HG02571 (cell line): Measurements from ENCODE around the gene FBXO48.

ENCODE experiments used
- ATAC-seq: cut with Tn5 transposase; IDR thresholded peaks from one replicate; pipeline ENCODE4 v1.9.1; 2021; ENCODE audit warnings: mild to moderate bottlenecking, moderate library complexity; ENCODE audit not compliant: unreplicated experiment

Gene FBXO48

DNA sequence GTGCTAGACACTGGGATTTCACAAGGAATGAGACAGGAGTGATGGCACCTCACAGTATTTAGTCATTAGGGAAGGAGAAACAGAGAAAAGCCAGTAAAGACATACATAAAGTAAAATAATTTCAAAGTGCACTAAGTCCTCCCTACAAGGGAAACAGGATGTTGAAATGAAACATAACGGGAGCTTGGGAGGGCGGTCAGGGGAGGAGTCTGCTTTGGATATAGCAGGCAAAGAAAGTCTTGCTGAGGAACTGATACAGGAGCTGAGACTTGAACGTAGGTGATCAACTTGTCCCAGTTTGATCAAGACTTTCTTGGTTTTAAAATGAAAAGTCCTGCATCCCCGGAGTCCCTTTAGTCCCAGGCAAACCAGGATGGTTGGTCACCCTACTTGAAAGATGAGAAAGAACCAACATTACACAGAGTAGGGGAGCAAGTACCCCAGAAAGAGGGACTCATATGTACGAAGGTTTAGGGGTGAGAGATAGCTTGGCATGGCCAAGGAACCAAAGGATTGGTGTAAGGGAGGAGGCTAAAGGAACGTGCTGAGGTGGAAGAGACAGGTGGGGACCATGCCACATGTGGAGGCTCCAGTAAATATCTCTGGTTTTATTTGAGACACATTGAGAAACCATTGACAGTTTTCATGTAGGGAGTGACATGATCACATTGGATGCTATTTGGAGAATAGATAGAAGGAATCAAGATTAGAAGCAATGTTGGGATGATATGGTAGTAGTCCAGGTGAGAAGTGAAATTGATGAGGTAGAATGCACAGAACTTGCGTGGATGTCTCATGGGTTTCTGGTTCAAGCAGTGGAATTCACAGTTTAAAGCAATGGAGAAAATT, 28.4 kb downstream of the FBXO48 start:
- no peak for ATAC-seq

DNA sequence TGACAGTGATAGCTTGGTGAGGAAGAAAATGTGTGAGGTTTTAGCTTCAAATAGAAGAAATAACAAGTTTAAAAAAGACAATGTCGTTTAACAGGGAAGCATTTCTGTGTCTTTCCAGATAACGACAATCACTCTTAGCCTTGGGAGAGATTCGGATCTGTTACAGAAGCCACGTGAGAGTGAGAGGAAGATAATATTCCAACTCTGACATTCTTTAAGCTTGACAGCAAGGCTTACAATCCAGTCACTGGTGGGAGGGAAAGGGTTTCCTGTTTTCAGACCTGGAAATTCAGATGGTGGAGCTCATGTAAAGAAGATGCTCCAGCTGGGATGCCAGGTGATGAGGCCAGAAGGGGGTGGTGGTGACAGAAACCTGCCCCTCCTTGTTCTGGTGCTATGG, 30.8 kb downstream of the FBXO48 start:
- ATAC-seq = no peak

DNA sequence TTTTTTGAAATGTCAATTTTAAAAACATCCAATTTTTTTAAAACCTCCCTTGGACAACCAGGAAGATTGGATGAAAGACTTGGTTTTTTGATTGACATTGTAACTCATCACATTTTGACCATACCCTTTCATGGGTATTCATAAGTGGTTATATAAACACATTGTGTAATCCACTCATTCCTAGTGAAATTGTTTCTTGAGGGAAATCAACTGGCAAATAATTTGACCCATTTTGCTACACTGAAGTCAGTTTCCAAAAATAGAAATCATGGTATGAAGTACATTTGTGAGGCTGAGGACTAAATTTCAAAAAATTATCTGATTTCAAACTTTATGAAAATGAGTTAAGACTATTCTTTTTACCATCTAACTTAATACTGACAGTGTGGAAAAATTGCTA, 31.5 kb downstream of the FBXO48 start:
- ATAC-seq = no peak

DNA sequence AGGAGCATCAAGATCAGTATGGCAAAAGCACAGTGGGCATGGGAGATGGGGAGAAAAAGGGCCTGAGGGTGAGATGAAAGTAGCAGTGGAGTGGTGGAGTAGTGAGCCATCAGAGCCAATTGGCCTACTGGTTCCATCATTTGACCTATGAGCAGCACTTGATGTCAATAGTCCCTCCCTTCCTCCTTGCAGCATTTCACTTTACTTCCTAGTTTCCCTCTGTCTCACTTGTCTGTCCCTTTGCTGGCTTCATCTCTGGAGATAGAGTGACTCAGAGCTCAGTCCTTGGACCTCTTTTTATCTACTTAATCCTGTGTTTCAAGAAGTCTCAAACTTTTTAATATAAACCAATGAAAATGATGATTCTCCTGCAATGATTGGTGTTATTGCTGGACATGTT, 32.1 kb downstream of the FBXO48 start:
- no peak for ATAC-seq

DNA sequence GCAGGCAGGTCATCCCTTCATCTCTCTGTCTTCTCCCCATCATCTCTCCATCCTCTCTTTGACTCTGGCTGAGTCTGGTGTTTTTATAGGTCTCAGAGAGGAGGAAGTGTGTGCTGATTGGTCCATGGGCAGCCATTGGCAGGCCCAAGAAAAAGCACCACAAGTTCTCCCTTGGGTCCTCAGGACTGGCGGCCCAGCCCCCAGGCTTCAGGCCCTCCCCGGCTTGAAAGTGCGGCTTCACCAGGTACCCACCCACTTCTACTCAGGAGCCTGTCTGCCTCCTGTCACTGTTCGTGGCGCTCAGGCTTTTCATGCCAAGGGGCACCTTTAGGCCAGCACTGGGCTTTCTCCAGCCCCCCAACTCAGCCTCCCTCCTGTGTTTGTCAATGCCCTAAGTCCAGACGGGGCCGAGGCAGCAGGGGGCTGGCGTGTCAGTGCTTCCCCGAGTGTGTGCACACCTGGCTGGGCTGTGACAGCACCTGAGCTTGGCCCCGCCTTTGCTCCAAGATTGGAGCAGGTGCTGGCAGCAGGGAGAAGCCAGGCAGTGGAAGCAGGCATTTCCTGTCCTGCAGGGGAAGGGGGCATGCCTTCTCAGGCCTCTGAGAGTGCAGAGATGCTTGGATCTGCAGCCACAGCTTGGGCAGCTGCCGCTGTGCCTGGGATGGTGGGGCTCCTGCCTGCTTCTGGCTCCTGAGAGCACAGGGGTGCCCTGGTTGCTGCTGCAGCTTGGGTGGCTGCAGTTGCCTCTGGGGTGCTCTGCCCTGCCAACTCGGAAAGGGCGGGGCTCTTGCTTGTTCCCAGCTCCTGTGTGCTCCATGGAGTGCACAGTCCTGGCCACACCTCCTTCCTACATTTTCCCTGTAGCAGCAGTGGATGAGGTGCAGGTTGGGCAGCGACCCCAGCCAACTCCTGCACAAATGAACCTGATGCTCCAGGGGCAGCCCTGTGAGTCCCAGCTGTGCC, 34.1 kb downstream of the FBXO48 start:
- ATAC-seq = no peak

DNA sequence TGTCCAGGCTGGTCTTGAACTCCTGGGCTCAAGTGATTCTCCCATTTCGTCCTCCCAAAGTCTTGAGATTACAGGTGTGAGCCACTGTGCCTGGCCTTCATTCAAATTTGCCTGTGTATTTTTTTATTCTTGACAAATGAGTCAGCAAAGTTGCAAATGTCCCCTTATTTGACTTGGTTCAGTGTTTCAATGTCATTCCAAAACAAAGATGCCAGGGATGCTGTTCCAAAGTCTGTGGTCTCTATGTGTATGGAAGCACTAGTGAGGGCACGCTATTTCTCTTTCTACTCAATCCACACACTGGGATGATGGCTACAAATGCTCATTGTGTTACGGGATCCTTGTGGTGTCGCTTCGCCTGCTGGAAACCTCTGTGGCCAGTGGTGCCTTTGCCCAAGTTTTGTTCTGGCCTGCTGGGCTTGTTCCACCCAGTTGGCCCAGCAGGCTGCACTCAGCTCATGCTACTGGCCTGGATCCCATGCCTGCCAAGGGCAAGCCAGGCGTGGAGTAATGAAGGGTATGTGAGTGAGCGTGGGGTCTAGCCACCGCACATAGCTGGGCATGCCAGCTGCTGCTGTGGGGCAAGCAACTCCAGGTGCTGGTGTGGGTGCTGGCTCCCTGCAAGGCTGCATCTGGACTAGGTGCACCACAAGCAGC, 35.6 kb downstream of the FBXO48 start:
- ATAC-seq = no peak

DNA sequence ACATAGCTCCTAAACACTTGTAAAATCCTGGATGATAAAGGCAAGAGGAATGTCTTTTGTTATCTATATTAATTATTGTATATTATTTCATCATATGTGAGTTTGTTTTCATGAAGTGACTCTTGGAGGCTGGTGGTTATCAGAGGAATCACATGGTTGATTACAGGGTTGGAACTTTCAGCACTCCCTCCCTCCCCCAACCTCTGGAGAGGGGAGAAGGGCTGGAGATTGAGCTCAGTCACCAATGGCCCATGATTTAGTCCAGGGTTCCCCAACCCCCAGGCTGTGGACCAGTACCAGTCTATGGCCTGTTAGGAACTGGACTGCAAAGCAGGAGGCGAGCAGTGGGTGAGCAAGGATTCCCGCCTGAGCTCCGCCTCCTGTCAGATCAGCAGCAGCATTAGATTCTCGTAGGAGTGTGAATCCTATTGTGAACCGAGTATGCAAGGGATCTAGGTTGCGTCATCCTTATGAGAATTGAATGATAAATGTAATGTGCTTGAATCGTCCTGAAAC, 37.7 kb downstream of the FBXO48 start:
- ATAC-seq = no peak

DNA sequence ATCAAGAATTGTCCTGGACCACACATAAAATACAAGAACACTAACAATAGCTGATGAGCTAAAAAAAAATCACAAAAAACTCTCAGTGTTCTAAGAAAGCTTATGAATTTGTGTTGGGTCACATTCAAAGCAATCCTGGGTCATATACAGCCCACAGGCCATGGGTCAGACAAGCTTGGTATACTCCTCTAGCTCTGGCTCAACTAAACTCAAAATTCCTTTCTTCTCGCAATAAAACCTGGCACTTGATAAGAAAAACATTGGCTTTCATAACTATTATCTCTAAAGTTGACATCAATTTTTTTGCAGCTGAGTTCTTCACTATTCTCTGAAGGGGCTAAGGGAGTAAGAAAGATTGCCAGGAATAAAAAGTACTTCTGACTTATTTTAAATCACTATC, 38.3 kb downstream of the FBXO48 start:
- no peak for ATAC-seq

DNA sequence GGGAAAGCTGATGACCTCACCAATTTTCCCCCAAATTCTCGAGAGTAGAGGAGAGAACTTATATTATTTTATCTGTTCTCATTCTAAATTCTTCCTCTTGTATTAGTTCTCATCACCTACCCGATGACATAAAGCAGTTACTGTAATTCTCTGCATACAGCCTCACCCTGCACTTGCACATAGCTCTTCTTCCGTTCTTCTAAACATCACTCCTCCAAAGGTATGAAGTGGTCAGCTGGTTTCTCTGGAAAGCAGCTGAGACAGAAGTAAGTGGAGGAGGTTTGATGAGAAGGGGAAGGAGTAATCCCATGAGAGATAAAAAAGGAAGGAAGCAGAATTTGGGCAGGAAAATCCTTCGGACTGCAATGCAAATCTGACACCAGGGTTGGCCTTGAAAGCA, 39.0 kb downstream of the FBXO48 start:
- ATAC-seq = no peak

DNA sequence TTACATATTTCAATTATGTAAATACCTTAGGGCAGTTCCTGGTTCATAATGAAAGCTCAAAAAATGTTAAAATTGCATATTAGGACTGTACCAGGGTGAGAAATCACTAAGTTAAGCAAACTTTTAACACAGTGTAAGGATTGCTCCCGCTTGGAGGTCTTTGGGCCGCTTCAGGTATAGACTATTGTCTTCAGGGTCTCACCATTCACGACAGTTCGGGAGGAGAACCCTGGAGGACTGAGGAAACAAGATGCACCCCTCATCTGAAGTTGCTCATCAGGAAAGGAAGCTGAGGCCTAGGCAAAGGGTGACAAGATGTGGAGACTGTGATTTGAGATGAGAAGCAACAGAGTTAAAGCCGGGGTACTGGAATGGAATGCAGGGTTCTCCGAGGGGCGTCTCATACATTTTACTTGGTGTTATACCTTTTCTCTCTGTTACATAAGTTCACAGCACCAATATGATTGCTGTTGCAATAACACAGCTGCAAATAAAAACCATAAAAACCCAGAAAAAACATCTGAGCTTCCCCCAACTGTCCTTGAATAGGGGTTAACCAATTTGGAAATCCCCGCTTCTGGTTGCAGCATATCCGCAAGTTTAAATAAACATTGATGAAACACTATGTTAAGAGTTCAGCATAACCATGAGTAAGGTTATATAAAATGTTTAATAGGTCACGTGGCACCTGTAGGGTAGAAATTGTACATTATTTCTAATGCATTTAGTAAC, 40.1 kb downstream of the FBXO48 start:
- peak; percentile 35 for ATAC-seq

DNA sequence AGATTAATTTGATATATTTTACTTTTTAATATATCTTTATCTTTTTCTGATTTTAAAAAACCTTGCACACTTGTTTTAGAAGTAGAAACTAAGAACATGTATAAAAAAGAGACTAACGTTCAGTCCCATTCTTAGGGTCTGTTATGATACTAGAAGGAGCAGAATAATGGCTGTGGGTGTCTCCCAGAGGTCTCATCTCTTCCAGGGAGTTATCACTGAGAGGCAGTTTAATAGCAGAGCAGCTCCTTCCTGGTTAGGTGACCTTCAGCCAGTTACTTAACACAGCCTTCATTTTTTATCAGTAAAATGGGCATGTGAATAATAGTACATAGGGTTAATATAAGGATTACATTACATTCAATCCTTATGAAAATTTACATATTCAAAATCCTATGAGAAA, 40.6 kb downstream of the FBXO48 start:
- ATAC-seq = no peak

DNA sequence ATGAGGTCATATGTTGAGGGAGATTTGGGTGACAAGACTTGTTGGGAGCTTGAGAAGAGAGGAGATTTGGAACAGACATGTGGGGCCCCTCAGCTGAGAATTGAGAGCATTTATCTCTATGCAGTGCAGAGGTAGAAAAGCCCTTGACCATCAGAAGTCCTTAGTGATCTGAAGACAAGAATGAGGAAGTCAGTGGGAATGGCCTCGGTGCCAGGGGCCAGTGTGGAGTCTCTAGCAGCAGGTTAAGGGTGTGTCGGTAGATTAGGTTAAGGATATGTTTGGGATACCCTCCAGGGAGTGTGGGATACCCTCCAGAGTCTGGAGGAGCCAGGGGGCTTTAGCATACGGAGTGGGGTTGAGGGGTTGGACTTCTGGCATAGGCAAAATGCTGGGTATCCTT, 41.6 kb downstream of the FBXO48 start:
- no peak for ATAC-seq

DNA sequence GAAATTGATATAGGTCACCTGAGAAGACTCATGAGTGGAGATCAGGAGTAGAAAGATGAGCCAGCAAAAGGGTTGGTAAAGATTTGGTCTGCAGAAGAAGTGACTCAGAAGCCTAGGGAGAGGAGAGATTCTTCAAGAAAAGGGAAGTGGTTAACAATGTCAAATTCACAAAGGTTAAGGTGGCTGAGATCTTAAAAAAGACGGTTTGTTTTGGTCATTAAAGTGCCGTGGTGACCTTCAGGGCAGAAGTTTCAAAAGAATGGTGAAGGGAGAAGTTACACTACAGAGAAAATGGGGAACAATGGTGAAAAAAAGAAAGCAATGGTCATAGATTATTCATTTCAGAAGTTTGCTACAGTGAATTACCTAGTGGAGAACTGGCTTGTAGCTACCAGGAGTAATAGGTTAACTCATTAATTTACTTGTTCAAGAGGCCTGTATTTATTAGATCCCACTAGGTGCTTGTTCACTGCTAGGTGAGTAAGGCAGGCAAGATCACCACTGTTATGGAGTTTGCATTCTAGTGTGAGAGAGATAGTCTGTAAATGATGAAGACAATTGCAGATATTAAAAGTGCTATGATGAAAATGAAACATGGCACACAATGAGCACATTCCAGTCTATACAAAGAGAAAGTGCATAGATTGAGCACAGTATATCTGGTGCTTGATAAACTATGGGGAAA, 43.0 kb downstream of the FBXO48 start:
- peak; percentile 73 for ATAC-seq

DNA sequence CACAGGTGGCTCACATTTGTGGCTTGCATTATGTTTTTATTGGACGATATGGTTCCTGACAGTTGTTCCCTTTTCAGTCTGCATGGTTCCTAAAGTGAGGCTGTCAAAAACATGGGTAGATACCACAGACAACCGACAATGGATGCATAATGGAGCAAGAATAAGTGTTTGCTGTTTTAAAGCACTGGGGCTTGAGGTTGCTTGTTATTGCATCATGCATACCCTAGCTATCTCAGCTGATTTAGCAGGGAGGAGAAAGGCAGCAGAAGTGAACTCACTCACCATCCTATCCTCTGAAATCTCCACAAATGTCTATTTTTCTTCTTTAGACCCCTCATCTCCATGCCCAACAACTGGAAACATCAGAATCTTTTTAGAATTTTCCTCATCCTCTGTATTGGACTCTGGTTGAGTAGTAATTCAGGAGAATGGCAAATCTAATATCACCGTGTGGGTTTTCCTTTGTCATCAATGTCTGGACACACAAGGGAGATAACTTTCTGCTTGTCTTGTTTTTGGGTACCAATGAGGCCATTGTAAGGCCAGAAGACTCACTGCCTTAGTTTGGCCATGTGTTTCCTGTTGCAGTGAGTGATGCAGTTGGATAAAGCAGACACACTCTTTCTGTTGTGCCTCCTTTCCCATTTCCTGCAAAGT, 46.7 kb downstream of the FBXO48 start:
- no peak for ATAC-seq

DNA sequence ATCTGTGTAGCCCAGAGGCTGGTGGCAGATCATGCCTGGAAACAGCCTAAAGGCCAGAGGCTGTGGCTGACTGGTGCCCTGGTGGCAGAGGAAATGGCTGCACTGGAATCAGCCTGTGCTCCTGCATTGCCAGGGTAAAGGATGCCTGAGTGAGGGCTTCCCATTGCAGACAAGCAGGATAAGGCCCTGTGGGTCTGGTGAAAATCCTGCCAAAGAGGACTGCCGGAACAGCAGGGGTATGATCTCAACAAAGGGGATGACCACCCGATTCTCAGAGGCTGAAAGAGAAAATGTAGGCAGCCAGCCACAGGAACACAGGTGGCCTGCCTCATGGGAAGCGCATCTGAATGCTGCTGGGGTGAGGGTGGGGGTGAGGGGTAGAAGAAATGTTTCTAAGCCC, 48.2 kb downstream of the FBXO48 start:
- no peak for ATAC-seq

DNA sequence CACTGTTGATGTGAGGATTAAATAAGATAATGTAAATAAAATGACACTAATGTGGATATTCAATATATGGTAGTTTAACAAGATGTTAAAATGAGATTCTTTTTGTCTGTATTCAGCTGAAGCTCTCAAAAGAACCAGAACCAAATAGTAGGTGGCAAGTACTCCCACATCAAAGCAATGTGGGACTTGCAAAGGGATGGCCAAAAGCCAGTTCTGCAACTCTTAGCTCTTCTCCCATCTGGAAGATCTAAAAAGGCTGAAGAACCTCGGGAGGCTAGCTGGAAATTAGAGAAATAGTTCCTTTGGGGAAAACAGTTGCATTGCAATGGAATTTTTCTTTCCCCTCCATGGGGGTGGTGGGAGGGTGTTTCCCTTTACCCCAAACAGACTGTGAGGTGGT, 48.7 kb downstream of the FBXO48 start:
- ATAC-seq = no peak

DNA sequence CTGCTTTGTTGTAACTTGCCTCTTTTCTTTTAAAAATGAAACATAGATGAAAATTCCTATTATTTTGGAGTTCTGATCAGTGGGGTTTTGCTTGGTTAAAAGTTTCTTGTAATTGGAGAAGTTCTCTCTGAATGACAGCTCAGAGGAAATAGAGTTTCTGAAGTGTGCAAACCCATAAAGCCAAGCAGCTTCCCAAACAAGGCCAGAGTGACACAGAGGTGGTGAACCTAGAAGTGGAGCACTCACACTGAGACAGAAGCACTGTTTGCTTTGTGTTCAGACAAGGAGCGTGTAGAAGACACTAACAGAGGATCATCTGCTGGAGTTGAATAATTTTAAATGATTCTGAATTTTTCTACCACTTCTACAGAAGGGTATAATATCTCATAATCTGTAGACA, 49.2 kb downstream of the FBXO48 start:
- no peak for ATAC-seq

DNA sequence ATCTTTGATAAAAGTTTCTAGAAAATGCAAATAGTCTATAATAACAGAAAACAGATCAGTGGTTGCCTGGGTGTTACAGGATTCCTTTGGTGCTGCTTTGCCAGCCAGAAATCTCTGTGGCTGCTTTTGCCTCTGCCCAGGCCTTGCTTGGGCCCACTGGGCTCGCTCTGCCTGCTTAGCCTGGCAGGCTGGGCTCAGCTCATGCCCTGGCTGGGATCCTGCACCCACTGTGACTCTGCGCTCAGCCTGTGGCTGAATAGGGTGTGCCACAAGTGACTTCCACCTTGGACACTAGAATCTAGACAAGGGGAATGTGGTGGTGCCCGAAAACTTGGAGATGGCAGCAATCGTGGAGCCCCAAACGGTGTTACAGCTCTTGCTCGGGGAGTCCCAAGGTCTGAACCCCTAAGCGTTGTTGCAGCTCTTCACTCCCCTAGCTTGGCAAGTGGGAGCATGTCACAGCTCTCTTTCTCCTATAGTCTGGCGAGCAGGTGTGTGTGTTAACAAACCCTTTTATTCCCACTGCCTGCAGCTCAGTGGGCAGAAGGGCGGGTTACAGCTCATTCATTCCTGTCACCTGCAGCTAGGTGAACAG, 50.9 kb downstream of the FBXO48 start:
- no peak for ATAC-seq

DNA sequence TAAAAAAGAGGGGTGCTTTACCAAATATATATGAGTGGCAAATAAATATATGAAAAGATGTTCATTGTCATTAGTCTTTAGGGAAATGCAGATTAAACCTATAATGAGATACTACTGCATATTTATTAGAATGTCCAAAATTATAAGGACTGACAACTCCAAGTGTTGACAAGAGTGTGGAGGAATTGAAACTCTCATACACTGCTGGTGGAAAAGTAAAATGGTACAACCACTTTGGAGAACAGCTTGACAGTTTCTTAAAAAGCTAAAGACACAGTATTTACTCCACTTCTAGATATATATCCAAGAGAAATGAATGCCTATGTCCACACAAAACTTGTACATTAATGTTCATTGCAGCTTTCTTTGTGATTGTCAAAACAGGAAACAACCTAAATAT, 51.6 kb downstream of the FBXO48 start:
- no peak for ATAC-seq
